NCI-H774 (cell line): ENCODE data around the gene GNLY.
"Not testable (repeated sequence)": the region's sequence is repeated elsewhere in the genome, so short reads cannot be mapped to it uniquely, and the experiment has no call there.

ENCODE experiments used
- DNase-seq: peaks from one replicate; lab custom pipeline; 2025; lab: John Stamatoyannopoulos, UW

GNLY gene

DNA sequence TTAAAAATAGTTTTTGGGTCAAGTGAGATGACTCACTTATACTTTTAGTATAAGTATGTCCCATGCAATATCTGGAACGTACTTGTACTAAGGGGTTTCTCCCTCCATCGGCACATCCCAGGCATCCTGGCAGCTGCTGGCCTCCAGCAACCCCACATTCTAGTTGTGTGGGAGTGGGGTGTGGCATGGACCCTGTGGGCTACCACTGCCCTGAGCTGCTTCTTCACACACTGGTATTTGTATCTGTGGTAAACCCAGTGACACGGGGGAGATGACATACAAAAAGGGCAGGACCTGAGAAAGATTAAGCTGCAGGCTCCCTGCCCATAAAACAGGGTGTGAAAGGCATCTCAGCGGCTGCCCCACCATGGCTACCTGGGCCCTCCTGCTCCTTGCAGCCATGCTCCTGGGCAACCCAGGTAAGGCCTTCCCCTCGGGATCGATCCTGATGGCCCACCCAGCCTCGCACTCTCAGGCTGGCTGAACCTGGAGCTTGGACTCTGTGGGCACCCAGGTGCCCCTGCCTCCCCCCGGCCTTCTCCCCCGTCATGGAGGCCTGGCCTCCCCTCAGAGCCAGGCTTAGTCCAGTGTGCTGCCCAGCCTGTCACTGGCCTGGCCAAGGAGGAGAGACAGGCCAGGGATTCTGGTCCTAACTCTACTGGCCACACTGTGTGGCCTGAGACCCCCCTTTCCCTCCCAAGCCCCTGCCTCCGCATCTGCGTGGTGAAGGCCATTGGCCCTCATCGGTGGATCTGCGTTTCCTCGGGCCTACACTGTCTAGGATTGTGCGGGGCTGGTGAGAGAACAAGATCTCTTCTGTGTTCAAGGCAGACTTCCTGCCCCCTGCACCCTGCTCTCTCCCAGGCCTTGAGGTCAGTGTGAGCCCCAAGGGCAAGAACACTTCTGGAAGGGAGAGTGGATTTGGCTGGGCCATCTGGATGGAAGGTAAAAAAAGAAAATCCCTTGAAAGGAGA is at the start of gene GNLY:
GNLY (plus strand) TSS at position 307 of the 974 bp plus-strand sequence; CDS start at position 368, 61 bp downstream.
- DNase-seq, result no peak

DNA sequence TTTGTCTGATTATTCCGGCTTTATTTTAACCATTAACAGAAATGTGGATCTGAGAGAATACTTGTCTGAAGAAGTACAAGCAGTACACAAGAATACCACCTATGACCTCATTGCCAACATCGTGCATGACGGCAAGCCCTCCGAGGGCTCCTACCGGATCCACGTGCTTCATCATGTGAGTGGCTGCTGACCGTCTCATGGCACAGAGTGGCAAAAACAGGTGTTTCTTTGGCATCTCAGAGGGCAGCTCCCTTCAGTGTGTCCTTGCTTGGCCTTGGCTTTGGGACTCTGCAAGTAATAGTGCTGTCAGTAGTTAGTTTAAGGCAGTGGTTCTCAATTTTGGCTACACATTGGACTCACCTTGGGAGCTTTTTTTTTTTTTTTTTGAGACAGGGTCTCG is 49.2 kb upstream of the GNLY start:
- no peak for DNase-seq

DNA sequence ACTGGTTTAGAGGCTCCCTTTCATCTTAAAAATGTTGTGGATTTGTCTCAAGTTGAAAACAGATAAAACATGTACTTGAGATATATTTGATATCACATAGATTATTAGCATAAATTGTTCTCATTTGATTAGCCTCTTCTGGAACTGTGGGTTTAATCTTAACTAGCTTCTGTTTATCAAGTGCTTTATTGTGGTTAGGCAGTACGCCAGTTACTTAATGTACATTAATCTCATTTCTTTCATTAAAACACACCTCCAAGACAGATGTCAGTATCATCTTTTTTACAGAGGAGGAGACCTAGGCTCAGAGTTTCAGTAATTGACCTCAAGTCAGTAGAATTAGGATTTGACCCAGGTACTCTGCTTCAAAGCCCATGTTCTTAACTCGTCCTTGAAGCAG is 48.0 kb upstream of the GNLY start:
- no peak for DNase-seq

DNA sequence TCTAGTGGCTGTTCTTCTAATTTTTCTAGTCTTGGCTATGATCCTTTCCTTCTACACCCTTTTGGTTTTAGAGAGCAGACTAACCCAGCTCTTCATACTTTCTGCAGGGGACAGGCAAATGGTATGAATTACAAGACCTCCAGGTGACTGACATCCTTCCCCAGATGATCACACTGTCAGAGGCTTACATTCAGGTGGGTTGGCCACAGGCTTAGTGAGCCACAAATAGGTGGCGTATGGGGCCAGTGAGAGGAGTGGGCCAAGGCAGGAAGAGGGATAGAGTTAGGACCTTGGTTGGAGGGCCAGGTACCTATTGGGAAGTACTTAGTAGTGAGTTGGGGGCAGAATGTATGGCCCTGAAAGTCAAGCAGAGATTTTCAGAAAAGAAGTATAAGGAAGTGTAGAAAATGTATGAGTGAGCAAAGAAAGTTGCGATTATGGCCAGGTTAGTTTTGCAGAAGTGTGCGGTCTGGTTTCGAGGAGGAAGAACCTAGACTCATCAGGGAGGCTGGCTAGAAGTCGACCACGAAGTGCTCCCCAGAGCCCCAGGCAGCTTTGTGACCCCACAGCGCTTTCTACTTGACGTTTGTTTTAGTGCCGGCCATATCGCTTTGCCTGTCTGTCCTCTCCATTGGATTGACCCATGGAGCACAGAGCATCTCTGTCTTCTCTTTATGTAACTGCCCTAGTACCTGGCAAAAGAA is 46.2 kb upstream of the GNLY start:
- DNase-seq, result no peak

DNA sequence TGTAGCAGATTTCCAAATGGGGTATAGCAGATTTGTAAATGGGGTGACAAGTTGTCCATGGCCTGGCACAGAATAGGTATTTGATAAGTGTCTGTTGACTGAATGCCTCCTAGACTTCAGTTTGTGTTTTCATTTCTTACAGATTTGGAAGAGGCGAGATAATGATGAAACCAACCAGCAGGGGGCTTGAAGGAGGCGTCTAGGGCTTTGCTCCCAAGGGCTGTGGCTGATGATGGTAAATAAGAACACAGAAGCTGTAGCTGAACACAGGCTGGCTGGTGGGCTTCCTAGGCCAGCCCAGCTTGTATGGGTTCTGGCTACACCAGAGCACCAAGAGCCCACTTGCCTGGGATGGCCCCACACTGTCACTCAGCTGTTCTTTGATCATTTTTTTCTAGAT is 45.5 kb upstream of the GNLY start:
- no peak for DNase-seq

DNA sequence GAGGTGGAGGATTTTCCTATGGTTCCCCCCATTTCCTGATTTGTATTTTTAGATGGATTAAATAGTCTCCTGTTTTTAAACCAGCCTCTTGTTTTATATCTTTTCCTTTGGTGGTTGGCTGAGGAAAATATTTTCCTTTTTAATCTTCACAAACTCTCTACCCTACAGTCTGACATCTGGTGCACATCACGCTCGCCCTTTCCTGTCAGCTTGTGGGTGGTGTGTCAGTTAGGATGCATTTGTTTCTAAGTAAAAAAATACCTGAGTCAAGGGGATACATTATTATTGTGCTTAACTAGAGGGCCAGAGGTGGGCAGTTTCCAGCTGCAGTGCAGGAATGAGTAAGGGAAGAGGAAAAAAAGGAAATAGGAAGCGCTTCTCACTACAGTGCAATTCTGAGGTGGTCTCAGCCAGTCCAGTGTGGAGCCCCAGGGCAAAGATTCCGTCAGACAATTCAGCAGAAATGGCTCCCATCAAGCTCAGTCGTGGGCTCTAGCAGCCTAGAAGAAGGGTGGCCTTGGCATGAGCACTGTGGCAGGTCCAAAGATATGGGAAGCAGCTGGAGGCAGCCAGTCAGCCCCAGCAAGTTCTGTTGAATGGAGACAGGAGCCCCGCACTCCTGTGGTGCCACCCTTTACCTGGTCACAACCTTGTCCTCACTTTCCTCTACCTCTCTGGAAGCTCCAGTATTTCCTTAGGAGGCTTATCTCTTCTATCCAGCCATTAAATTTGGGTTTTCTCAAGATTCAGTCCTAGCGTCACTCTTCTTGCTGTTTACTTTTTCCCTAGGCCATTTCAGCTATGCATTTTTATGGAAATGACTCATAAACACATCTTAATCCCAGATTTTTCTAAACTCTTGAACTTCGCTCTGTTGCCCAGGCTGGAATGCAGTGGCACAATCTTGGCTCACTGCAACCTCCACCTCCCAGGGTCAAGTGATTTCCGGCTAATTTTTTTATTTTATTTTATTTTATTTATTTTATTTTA is 44.7 kb upstream of the GNLY start:
- DNase-seq, result no peak

DNA sequence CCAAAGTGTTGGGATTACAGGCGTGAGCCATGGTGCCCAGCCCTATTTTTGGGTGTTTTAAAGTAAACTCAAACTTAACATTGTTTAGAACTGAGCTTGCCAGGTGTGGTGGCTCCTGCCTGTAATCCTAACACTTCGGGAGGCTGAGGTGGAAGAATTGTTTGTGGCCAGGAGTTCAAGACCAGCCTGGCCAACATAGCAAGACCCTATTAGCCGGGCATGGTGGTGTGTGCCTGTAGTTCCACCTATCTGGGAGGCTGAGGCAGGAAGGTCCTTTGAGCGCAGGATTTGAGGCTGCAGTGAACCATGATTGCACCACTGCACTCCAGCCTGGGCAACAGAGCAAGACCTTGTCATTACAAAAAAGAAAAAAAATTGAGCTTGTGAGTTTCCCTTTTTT is 43.7 kb upstream of the GNLY start:
- no peak for DNase-seq

DNA sequence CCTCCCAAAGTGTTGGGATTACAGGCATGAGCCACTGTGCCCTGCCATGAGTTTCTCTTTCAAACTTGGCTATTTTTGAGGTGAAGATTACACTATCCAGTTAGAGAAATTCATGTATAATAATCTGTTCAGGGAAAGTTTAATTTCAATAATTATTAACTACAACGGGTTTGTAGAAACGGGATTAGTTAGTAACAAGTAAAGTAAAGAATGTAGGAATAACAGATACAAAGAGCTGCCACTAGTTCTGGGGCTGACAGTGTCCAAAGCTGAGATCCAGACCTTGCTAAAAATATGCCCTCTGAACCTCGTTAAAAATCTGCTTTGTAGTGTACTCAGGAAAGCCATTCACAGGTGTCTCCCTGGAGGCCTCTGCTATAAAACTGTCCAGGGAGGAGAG is 43.1 kb upstream of the GNLY start:
- DNase-seq, result no peak

DNA sequence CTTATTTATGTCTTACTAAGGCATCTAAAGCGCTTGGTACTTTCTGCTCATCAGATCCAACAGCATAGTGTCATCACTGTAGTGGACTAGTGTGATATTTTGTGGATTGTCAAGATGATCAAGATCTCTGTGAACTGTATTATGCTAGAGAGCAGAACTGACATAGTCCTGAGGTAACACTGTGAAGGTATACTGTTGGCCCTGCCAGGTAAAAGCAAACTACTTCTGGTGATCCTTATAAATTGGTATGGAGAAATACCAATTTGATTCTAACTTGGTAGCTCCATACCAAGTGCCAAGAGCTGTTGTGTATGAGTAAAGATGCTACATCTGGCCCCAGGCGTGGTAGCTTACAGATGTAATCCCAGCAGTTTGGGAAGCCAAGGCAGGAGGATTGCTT is 42.1 kb upstream of the GNLY start:
- no peak for DNase-seq

DNA sequence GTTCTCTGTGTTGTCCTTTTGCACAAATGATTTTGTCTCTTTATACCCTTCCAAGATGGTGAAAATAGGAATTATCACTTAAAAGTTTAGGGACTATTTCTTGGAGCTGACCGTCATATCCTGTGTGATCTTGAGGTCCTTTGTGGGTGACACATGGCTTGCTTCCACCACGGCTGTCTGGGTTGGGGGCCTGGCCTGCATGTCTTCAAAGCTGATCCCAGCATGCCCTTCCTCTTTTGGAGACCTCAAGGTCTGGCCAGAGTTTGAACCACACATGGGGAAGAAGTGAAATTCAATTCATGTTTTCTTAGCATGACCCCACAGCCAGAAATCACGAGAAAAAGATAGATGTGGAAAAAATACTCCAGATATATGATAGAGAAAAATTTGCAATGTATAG is 40.2 kb upstream of the GNLY start:
- DNase-seq, result no peak

DNA sequence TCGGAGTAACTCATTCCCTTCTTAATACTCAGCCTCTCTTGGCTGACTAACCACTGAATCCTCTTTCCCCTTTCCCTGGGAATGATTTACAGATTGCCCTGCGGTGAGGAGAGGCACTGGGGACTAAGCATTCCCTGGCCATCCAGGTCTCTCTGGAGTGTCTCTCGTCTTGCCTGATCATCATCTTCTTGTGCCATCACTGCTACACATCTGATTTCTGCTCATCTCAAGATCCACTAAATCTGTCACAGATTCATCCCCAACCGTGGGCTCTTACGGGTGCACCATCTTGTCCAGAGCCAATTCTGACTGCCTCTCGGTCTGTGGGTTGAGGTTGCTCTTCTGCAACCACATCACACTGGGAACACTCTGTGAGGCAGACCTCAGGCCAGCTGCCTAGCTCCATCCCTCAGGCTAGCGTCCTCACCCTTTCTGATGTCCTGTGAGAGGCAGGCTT is 38.2 kb upstream of the GNLY start:
- no peak for DNase-seq

DNA sequence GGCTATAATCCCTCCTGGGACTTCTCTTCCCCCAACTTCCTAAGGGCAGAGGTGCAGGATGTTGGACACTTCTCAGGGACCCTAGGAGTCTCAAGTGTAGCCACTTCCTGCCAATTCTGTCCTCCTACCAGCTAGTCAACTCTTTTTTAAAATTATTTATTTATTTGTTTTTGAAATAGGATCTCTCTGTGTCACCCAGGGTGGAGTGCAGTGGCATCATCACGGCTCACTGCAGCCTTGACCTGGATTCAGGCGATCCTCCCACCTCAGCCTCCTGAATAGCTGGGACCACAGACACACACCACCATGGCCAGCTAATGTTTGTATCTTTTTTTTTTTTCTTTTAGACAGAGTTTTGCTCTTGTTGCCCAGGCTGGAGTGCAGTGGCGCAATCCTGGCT is 37.7 kb upstream of the GNLY start:
- DNase-seq, result no peak

DNA sequence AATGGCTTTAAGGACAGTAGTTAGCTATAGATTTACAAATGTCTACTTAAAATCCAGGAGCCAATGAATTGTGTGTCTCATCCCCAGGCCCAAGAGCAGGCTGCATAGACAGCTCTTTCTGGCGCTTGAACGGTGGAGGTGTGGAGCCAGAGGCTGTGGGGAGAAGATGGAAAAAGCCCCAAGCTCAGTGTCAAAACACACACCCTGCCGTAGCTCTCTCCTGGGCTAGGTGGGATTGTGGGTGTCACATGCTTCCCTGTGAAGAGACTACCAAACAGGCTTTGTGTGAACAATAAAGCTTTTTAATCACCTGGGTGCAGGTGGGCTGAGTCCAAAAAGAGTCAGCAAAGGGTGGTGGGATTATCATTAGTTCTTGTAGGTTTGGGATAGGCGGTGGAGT is 36.8 kb upstream of the GNLY start:
- DNase-seq, result not testable (repeated sequence)

DNA sequence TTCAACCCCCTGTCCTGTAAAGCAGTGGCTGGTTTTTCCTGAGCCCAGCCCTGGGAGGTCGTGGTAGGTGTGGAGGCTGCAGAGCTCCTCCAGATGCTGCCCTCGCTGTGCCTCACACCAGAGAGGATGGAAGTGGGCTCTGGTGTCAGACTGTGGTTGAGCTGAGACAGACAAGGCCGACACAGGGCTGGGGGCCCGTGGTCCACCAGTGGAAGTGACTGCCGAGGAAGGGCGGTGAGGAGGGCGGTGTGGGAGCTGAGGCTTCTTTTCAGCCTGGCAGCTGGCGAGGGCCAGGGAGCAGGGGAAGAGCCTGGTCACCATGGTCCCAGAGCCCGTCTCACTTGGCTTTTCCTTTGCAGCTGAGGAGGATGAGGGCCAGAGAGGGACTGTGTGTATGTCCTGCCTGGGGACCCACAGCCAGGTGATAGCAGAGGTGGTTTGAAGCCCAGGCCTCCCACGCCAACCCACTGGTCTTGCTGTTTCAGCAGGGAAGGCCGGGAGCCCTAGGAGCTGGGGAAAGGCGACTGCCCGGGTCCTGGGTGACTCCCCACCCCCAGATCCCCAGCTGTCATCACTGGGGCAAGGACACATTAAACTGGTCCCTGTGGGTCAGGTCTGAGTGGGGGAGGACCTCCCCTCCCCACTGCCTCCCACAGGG is 34.7 kb upstream of the GNLY start:
- DNase-seq, result no peak

DNA sequence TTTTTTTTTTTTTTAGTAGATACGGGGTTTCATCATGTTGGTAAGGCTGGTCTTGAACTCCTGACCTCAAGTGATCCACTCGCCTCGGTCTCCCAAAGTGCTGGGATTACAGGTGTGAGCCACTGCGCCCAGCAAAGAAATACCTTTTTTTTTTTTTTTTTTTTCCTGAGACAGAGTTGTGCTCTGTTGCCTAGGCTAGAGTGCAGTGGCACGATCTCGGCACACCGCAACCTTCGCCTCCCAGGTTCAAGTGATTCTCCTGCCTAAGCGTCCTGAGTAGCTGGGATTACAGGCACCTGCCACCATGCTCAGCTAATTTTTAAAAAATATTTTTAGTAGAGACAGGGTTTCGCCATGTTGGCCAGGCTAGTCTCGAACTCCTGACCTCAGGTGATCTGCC is 33.9 kb upstream of the GNLY start:
- not testable (repeated sequence) for DNase-seq

DNA sequence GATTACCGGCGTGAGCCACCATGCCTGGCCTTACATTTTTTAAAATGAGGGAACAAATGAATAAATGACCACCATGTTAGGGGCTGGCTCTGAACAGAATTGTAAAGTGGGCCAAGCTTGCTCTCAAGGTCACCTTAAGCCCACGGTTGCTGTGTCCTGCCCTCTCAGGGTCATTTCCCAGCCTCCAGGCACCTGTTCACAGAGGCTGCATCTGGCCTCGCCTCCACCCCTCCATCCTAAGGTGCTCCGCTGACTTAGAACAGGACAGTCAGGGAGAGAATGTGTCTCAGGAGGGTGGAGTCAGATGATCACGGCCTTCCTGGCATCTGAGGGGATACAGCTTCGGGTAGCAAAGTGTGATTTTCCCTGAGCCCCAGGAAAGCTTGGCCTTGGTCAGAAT is 33.4 kb upstream of the GNLY start:
- DNase-seq, result no peak

DNA sequence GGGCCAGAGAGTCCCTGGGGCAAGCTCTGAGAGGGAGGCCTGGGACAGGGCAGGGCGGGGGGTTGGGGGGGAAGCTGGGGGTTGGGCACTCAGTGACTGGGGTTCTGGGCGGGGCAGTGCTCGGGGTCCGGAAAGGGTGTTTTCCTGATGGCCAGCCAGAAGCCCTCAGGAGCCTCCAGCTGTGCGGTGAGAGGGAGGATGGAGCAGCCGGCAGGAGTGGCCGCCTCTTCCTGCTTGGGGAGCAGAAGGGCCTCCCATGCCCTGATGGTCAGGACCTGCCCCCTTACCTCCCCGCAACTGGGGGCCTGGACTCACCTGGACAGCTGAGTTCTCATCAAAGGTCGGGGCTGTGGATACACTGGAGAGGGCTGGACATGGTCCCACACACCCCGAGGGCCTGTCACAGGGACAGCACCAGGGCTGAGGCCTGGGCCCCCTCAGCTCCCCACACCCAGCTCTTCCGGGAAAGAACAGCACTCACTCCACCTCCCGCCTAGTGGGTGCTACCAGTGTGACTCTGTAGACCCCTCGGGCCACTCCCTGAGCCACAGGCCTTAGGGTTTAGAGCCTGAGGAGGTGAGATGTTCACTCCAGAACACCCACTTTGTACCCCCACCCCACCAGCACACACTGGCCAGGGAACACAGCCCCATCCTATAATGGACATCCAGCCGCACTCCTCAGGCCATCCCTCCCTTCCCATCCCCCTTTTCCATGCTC is 32.9 kb upstream of the GNLY start:
- DNase-seq, result no peak

DNA sequence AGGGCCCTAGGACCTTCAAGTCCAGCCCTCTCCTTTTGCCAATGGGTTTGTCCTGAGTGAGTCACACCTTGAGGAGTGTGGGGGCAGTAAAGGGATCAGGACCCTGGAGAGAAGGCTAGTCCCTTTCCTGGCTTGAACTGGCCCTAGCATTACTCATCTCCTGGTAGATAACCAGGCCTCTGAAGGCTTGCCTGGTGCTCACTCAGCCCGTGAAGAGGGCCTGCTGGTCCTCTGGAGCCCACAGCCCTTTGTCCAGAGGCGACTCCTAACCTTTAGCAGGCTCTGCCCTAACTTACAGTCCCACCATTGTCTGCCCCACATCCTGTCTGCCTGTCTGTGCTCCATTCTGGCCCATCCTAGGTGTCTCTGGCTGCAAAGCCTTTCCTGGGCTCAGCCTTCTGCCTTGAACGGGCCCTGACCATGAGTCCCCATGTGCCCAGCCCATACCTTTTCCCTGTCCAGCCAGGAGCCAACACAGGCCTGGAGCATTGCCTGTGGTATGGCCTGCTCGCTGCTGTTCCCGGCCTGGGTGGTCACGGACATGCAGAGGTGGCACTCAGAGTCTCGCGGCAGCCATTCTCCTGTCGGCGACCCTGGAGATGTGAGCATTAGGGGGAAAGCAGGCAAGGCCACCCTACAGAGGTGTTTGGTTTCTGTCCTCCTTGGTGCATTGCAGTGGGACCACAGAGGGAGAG is 31.1 kb upstream of the GNLY start:
- no peak for DNase-seq

DNA sequence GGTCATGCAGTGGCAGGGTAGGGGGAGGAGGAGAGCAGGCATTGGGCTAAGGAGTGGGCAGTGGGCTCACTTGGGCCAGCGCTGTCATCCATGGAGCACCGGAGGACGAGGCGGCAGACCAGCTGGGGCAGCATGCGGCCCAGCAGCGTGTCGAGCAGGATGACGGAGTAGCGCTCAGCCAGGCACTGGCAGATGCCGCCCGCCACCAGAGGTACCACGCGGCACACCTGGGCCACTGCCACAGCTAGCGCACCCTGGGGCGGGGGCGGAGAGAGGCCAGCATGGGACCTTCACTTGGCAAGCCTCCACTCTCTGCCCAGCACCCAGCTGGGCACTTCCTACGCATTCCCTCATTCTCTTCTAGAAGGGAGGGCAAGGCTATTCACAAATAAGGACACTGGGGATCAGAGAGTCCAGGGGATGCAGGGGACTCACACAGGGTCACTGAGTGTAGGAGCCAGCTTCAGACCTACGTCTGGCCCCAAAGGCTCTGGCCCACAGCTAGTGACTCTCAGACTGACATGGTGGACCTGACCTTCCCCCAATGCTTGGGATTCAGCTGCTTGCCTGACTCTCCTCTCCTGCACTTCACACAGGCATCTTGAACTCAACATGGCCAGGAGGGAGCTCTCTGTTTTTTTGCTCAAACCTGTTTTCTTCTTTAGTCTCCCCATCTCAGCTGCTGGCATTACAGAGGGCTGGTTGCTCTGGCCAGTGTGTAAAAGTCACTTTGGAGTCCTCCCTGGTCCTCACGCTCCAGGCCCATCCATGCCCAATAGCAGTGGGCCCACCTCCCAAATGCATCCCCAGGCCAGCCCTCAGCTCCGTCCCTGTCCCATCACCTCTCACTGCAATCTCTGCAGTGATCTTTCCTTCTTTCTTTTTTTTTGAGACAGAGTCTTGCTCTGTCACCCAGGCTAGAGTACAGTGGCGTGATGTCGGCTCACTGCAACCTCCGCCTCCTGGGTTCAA is 30.3 kb upstream of the GNLY start:
- DNase-seq, result no peak
